Esophagus muscularis mucosa (tissue), 4 donors: Measurements from ENCODE around the gene ZEB2. TPM values are rescaled to one million over a fixed set of nuclear protein-coding genes. Genes with fewer than 3 reads are reported as not detected.

ENCODE experiments used
- DNase-seq: peaks from one replicate; pipeline ENCODE4 v3.0.0-alpha.2; 2017; ENCODE audit errors: extremely low spot score
- H3K27ac ChIP-seq, 4 donors: fragments of 200-600 bp; sonication (generic); replicated peaks in 1 of 4; 1 replicate in 3 of 4; 2 replicates in 1 of 4; pipeline ENCODE4 v1.5.1; 2016 to 2019; ENCODE audit warnings: mild to moderate bottlenecking in 1 of 4
- H3K27me3 ChIP-seq, 4 donors: fragments of 200-600 bp; sonication (generic); one replicate each; pipeline versions ENCODE4 v1.5.1 to v1.6.0; 2016 to 2019
- H3K36me3 ChIP-seq, 4 donors: fragments of 200-600 bp; sonication (generic); one replicate each; pipeline ENCODE4 v1.5.1; 2016 to 2019
- H3K4me1 ChIP-seq, 4 donors: fragments of 200-600 bp; sonication (generic); one replicate each; pipeline ENCODE4 v1.5.1; 2016 to 2019
- H3K4me3 ChIP-seq, 4 donors: fragments of 200-600 bp; sonication (generic); 1 replicate in 2 of 4; 2 replicates in 2 of 4; pipeline ENCODE4 v1.5.1; 2016 to 2019; ENCODE audit warnings: mild to moderate bottlenecking in 4 of 4, moderate library complexity in 1 of 4
- H3K9me3 ChIP-seq, 4 donors: fragments of 200-600 bp; sonication (generic); 1 replicate in 3 of 4; 2 replicates in 1 of 4; pipeline ENCODE4 v1.5.1; 2016 to 2019
- EP300 ChIP-seq: sonication (generic); formaldehyde crosslinking; IDR thresholded peaks from one replicate; pipeline ENCODE4 v1.6.1; 2017; ENCODE audit warnings: antibody characterized with exemption
- POLR2A ChIP-seq: fragments of 450-650 bp; IDR thresholded peaks from one replicate; pipeline ENCODE4 v1.6.1; 2017; ENCODE audit warnings: antibody characterized with exemption, moderate library complexity, mild to moderate bottlenecking, low read depth
- POLR2AphosphoS5 ChIP-seq, 2 donors: sonication (generic); formaldehyde crosslinking; IDR thresholded peaks; one replicate each; pipeline ENCODE4 v1.6.1; 2017; ENCODE audit warnings: antibody characterized with exemption in 2 of 2
- WGBS: methylation state at CpG from one replicate; pipeline ENCODE4 v1.1.5; 2018; 5-methylcytosine and 5-hydroxymethylcytosine counted together
- intact Hi-C: fragments of 100-400 bp; cut with DNase I; formaldehyde crosslinking; loops from one replicate; pipeline ENCODE4 v1.15.1; 2023
- small RNA-seq, 3 donors: library from RNA; depleted of rRNA; stranded (forward); fragments of <200 nt; gene quantifications; one replicate each; pipeline ENCODE3, GENCODE V24; 2016
- total RNA-seq, 4 donors: library from RNA; depleted of rRNA; stranded (reverse); fragments of >200 nt; gene quantifications; one replicate each; pipeline versions ENCODE4 v1.1.0 to v1.2.1, GENCODE V29; 2016
- TF ChIP-seq, protein P1 (sequence below), 3 experiments: fragments of 200-600 bp in 2 of 3; fragments of 450-650 bp in 1 of 3; sonication (generic) in 2 of 3; IDR thresholded peaks; one replicate each; pipeline ENCODE4 v1.5.1; 2017 to 2019; ENCODE audit warnings: antibody characterized with exemption in 3 of 3, mild to moderate bottlenecking in 2 of 3, moderate library complexity in 1 of 3

ZEB2 gene
- total RNA-seq, 4 donors from 2014 or later, result 41.2 to 68.3 (median 55.7) TPM

DNA sequence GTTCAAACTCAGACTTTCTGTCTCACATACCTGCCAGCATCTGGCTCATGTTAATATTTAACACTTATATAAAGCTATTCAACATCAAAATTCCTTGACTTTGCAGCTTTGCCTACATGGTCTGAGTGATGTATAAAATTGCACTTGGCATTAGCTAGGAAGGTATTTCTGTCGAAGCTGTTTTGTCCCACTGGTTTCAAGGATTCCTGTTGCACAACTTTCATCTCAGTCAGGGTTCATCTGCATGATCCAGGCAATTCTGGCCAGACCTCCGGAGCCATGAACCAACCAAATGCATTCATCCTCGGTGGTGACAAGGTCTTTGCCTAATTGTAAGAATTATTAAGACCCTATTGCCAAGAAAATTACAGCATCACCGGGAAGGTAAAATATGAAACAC, 185.4 kb downstream of the ZEB2 start:
- no peak overlapping the region for H3K27ac ChIP-seq
- DNase-seq, result no peak
- TF ChIP-seq POLR2AphosphoS5 (IDR thresholded peaks at IDR 0.05) (no peak), EP300 (no peak), POLR2A (no peak)
- TF ChIP-seq, protein P1, sequence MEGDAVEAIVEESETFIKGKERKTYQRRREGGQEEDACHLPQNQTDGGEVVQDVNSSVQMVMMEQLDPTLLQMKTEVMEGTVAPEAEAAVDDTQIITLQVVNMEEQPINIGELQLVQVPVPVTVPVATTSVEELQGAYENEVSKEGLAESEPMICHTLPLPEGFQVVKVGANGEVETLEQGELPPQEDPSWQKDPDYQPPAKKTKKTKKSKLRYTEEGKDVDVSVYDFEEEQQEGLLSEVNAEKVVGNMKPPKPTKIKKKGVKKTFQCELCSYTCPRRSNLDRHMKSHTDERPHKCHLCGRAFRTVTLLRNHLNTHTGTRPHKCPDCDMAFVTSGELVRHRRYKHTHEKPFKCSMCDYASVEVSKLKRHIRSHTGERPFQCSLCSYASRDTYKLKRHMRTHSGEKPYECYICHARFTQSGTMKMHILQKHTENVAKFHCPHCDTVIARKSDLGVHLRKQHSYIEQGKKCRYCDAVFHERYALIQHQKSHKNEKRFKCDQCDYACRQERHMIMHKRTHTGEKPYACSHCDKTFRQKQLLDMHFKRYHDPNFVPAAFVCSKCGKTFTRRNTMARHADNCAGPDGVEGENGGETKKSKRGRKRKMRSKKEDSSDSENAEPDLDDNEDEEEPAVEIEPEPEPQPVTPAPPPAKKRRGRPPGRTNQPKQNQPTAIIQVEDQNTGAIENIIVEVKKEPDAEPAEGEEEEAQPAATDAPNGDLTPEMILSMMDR (IDR thresholded peaks at IDR 0.05), result no peak
- peaks cover 4 to 18% (median 15%) of the 10 kb centered on the region in 4 donors for H3K4me1 ChIP-seq
- WGBS, result 92% methylated on average over 4 of the region's 4 CpGs
- H3K27me3 ChIP-seq, result no peaks in the 10 kb centered on the region
- H3K9me3 ChIP-seq, result no peaks in the 10 kb centered on the region
- H3K4me3 ChIP-seq, result no peak overlapping the region
- intact Hi-C loops, result loop anchor here (5.0 kb wide), 1 partner anchor 178 kb away; no protein-coding TSS in a partner anchor
- H3K36me3 ChIP-seq, result no peaks in the 10 kb centered on the region

Small RNAs within 50 kb of the gene (small RNA-seq; reads per million reads assigned to genes)
- 0 reads per million in 3 donors for gene RF01987
